MV-4-11 (cell line): ENCODE data around the gene MIX23.
A peak's percentile ranks its signal among the peaks of the same experiment; 100 is the strongest.

Experiments used
- DNase-seq: peaks from one replicate; lab custom pipeline; 2025; lab: John Stamatoyannopoulos, UW

Gene MIX23

DNA sequence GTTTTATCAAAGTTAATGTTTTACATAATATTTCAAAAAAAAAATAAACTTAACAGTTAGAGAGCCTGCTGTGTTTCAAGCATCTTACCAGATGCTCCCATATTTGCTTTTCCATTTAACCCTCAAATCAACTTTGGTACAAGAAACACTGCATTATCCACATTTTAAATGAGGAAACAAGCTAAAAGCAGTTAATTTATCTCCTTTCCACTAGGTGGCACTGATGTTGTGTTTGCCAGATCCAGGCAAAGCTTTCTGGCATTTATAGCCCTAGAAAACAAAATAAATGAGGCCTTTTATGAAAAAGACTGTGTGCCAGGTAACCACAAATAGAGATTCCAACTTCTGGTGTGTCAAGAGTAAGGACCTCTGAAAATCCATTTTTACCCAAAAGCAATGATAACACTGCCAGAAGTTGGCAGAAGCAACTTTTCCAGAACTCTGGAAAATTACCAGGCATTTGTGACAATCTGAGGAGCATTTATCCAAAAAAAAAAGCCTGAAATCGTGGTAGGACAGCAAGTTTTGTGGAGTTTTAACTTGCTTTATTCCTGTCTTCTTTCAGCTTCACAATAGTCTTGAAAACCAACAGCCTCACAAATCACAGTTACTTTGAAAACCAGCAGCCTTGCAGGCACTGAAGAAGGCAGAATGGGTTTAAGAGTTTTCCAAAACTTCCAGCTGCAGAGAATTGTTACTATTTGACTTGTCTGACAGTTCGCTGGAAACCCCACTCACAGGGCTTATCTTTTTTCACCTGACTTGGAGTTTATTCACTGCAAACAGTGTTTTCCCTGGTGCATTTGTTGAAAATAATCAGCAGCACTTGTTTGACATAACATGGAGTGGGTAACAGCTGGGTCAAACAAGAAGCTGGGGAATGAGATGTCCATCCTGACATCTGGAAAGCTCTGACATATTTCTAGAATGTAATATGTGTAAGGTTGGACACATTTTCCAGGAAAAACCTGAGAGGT, 10.1 kb upstream of the MIX23 start:
- peak; percentile 57 for DNase-seq

DNA sequence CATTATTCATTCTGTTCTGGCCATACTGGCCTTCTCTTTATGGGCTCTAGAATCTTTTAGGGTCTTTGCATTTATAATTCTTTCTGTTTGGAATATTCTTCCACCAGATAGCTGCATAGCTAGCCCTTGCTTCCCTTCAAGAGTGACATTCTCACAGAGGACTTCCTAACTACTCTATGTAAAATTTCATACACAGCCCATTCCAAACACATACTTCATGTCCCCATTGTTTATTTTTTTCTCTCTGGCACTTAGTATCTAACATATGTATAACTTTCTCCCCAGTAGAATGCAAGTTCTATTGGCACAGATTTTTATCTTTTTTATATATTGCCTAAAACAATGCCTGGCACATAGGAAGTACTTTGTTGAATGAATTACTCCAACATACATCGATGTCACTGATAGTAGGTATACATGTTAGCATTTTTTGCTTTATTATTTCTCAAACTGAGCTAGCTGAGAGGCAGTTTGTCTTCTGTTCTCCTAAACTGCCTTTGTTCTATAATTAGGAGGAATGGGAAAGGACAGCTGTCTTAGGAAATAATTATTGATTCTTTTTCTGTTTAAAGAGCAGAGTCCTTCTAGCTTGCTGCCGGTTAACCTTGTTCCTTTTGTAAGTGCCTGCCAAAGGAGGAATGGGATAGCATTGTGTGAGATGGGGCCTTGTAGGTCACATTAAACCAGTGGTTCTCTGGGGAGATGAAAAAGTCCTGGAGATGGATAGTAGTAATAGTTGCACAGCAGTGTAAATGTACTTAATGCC, 8.8 kb upstream of the MIX23 start:
- DNase-seq, result no peak

GRCh38 chr3:122390665-122391064, 7.6 kb upstream of the MIX23 start:
- DNase-seq, result no peak

DNA sequence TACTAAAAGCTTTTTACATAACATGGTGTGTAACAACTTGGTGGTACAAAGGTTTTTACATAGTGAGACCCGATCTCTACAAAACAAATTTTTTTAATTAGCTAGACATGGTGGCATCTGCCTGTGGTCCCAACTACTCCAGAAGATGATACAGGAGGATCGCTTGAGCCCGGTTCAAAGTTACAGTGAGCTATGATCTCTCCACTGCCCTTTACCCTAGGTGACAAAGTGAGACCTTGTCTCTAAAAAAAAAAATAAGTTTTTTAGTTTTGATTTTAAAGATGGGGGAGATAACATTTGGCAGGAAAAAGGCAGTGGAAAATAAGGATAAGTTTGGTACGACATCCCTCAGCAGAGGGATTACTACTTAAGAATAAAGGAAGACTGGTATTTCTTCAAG, 6.9 kb upstream of the MIX23 start:
- no peak for DNase-seq

GRCh38 chr3:122389197-122389596, 6.2 kb upstream of the MIX23 start:
- DNase-seq, result no peak

GRCh38 chr3:122387709-122388108, 4.7 kb upstream of the MIX23 start:
- no peak for DNase-seq

GRCh38 chr3:122383771-122384697, 1.0 kb upstream of the MIX23 start, which contains the start of gene FAM162A:
TSS of gene FAM162A (plus strand) at chr3:122384182. CDS start at chr3:122384266, 84 bp downstream.
- peak; percentile 90 for DNase-seq

DNA sequence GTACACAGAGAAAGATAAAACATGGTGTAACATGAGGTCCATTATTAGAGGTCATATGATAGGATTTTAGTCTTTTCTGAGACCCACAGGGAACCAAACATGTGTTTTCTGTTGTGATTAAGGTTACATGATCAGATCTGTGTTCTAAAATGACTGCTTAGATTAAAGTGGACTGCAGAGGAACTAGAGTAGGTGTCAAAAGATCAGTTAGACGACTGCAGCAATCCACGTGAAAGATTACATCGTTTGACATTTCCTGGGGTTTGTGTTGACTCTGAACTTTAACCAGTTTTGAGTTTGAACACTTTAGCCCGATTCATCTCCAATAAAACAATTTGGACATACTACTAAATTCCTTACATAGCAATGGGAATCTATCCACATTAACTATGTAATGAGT, 5.1 kb downstream of the MIX23 start:
- peak; percentile 8 for DNase-seq

- DNase-seq, result no peak
These were observed 9.0 kb downstream of the MIX23 start for GRCh38 chr3:122374034-122374433.

- no peak for DNase-seq
These were observed 16.7 kb downstream of the MIX23 start for GRCh38 chr3:122366379-122366749.

DNA sequence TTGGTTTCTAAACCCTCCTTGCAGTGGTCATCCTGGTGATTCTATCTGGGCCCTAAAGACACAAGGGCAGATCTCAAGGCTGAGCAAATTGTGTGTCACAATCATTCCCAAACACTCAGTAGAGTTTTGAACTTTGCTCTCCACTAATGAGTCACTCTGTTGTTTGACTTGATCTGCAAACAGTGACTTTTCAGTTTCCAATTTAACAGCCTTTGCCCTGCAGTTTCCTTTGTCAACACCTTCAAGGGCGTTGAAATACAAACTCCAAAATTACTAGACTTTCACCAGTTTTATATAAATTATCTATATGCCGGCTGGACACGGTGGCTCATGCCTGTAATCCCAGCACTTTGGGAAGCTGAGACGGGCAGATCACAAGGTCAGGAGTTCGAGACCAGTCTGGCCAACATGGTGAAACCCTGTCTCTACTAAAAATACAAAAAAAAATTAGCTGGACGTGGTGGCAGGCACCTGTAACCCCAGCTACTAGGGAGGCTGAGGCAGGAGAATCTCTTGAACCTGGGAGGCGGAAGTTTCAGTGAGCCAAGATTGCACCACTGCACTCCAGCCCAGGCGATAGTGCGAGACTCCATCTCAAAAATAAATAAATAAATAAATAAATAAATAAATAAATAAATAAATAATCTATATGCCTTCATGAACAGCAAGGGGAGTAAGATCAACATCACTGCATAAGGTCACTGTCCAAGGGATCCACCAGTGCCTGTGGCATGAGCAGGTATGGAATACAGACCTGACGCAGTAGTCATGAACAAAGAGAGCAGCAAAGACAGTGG, 17.3 kb downstream of the MIX23 start:
- DNase-seq, result peak; percentile 41

- no peak for DNase-seq
These were observed 18.0 kb downstream of the MIX23 start for GRCh38 chr3:122365073-122365472.

- DNase-seq, result peak; percentile 71
These were observed 18.5 kb downstream of the MIX23 start for GRCh38 chr3:122364490-122364889.

DNA sequence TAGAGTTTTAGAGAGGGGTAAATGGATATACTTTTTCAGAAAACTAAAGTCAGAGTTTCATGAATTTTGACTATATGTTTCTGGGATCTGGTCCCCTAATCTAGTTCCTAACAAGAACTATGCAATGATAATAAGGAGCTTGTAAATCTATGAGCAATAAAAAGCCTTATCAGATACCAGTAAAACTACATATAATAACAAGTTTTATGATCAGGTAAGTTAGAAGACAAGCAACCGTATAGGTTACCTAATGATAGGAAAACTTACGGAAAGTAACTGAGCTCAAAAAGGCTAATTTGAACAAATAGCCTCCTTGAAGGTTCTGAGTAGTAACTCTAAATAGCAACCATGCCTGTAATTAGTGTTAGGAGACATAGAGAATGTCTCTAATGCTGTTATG, 21.0 kb downstream of the MIX23 start:
- no peak for DNase-seq

GRCh38 chr3:122358703-122359032, 24.4 kb downstream of the MIX23 start:
- no peak for DNase-seq

DNA sequence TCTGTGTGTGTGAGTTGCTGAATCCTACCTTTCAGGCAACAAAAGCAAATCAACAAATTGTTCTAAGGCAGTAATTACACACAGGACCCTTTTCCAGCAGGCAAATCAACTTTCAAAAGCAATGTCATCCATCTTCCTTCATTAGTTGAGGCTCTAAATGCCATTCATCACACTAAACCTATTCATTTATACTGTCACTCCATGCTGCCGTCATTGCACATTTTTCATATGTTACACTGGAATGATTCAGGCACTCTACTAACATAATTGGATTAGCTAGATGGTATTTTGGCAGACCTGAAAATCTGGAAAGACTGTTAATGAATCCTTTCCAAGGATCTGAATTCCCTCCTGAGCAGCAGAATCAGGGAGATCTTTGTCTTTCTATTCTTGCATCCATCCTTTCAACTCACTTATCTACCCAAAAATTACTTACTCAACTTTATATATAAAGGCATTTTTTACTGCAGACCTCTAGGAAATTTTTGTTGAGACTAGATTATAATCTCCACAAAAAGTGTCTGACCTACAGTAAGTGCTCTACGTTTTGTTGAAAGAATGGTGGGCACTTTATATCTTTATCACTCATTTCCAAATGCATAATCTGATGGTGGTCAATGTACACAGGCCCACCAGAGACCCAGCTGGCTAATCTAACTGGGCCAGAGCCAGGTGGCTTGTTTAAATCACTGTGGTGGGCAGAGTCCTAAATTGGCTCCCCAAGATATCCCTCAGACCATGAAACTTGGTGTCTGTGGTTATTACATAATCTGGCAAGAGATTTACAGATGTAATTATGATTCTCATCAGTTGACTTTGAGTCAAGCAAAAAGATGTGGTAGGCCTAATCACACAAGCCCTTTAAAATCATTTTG, 25.0 kb downstream of the MIX23 start:
- peak; percentile 73 for DNase-seq

GRCh38 chr3:122356402-122356801, 26.6 kb downstream of the MIX23 start:
- DNase-seq, result peak; percentile 38

GRCh38 chr3:122355612-122356011, 27.4 kb downstream of the MIX23 start:
- DNase-seq, result no peak

DNA sequence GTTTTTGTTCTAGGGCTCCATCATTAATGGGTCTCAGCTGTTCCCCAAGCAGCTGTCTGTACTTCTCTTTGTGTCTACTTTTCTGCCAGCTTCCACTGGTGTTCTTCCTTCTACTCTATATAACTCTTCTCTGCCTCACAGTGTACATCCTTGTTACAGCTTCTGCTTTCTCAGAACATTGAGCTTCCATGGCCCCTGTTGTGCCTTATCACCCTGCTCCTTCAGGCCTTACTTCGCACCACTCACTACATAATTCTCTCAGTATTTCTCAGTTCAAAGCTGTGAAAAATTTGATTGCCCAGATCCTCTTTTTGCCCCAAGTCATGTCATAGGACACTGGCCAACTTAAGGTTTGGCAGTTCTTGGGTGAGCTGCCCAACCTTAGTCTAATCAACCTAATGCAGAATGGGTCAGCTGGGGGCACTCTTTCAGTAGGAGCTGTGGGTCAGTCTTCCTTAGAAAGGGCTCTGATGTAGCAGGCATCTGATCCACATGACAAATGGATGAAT, 29.1 kb downstream of the MIX23 start:
- peak; percentile 27 for DNase-seq

DNA sequence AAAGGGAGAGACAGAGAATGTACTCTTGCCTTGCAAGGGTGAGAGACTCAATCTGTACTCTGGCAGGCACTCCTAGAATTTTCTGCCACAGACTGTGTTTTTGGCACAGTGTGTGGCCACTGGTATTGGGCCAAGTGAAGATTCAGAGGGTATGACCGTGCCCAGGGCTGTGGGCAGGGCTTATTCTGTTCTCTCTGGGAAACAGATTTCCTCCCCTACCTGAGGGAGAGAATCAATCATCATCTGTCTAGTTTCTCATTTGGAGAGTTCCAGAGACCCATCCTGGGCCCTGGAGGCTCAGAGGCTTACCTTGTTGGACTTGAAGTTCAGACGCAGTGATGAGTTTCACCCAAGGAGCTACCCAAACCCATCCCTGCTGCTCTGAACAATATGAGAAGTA, 29.8 kb downstream of the MIX23 start:
- DNase-seq, result no peak
